ENCODE data around the gene IQSEC2. TPM values are rescaled to one million over a fixed set of nuclear protein-coding genes. Genes with fewer than 3 reads are reported as not detected.

The IQSEC2 gene
- total and polyA plus RNA-seq, 9 of the 15 experiments (the other 6 are each of a cell fraction or from before 2014, with no cell fraction given), result 2.7 to 41.8 (median 20.1) TPM

- TF ChIP-seq TAF1 (IDR thresholded peaks at IDR 0.05; ENCODE audit: control insufficient read depth, extremely low read depth, insufficient read depth, low read length, severe bottlenecking) (peak; percentile 90), ZNF778 (CRISPR knock-in tag; IDR thresholded peaks at IDR 0.05) (no peak), POLR2B (IDR thresholded peaks at IDR 0.05; ENCODE audit: low read depth, partially characterized antibody) (peak; percentile 62), DNMT1 (IDR thresholded peaks at IDR 0.05) (0 out of 2 replicates have a peak, but pooled peaks have one; percentile 73), HNRNPUL1 (IDR thresholded peaks at IDR 0.05; ENCODE audit: low read length) (no peak), MAZ (CRISPR knock-in tag; conservative IDR thresholded peaks at IDR 0.05 in 1 of 2, IDR thresholded peaks at IDR 0.05 in 1 of 2) (peak; percentile 69 to 70; a peak in 2 of 4 replicates), NFIC (IDR thresholded peaks at IDR 0.05) (peak; percentile 48; the same call in 1 of the 2 replicates), SPI1 (IDR thresholded peaks at IDR 0.05; ENCODE audit: borderline replicate concordance, low read depth, low read length) (0 out of 2 replicates have a peak, but pooled peaks have one; percentile 11), MAFG (tag; conservative IDR thresholded peaks at IDR 0.05) (no peak), SOX6 (IDR thresholded peaks at IDR 0.05) (peak; percentile 54), DIDO1 (tag; IDR thresholded peaks at IDR 0.05; ENCODE audit: low read depth) (peak; percentile 90), SNIP1 (IDR thresholded peaks at IDR 0.05; ENCODE audit: low read depth) (no peak), MBD2 (IDR thresholded peaks at IDR 0.05; ENCODE audit: borderline replicate concordance, low read depth) (0 out of 2 replicates have a peak, but pooled peaks have one; percentile 18), TAF7 (tag; IDR thresholded peaks at IDR 0.05) (peak; percentile 99), LCOR (CRISPR knock-in tag; IDR thresholded peaks at IDR 0.05) (peak; percentile 55; the same call in 1 of the 2 replicates)
- TF ChIP-seq, protein P1, sequence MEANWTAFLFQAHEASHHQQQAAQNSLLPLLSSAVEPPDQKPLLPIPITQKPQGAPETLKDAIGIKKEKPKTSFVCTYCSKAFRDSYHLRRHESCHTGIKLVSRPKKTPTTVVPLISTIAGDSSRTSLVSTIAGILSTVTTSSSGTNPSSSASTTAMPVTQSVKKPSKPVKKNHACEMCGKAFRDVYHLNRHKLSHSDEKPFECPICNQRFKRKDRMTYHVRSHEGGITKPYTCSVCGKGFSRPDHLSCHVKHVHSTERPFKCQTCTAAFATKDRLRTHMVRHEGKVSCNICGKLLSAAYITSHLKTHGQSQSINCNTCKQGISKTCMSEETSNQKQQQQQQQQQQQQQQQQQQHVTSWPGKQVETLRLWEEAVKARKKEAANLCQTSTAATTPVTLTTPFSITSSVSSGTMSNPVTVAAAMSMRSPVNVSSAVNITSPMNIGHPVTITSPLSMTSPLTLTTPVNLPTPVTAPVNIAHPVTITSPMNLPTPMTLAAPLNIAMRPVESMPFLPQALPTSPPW (CRISPR knock-in tag; IDR thresholded peaks at IDR 0.05), result peak; percentile 77
- TF ChIP-seq, protein P2, sequence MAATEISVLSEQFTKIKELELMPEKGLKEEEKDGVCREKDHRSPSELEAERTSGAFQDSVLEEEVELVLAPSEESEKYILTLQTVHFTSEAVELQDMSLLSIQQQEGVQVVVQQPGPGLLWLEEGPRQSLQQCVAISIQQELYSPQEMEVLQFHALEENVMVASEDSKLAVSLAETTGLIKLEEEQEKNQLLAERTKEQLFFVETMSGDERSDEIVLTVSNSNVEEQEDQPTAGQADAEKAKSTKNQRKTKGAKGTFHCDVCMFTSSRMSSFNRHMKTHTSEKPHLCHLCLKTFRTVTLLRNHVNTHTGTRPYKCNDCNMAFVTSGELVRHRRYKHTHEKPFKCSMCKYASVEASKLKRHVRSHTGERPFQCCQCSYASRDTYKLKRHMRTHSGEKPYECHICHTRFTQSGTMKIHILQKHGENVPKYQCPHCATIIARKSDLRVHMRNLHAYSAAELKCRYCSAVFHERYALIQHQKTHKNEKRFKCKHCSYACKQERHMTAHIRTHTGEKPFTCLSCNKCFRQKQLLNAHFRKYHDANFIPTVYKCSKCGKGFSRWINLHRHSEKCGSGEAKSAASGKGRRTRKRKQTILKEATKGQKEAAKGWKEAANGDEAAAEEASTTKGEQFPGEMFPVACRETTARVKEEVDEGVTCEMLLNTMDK (IDR thresholded peaks at IDR 0.05; ENCODE audit: borderline replicate concordance, insufficient read depth, low read depth, low read length, poor library complexity, severe bottlenecking), result no peak
- TF ChIP-seq, protein P3, sequence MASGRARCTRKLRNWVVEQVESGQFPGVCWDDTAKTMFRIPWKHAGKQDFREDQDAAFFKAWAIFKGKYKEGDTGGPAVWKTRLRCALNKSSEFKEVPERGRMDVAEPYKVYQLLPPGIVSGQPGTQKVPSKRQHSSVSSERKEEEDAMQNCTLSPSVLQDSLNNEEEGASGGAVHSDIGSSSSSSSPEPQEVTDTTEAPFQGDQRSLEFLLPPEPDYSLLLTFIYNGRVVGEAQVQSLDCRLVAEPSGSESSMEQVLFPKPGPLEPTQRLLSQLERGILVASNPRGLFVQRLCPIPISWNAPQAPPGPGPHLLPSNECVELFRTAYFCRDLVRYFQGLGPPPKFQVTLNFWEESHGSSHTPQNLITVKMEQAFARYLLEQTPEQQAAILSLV (tag; IDR thresholded peaks at IDR 0.05), result no peak
These were observed 56.3 kb downstream of the IQSEC2 start, which contains the start of gene KDM5C (continued) for GRCh38 chrX:53224860-53225797.

All from K562 (cell line).